Natural killer cell (primary cell): ENCODE measurements around the gene HEATR9. TPM values are rescaled to one million over a fixed set of nuclear protein-coding genes. Genes with fewer than 3 reads are reported as not detected.

ENCODE experiments used
- ATAC-seq, 3 donors: fragments of 150-1000 bp in 2 of 3; fragments of 200-7000 bp in 1 of 3; cut with Tn5 transposase; 1 replicate in 1 of 3; 2 replicates in 2 of 3; pipeline ENCODE4 v1.10.0; 2021; ENCODE audit warnings: mild to moderate bottlenecking in 2 of 3, moderate library complexity in 2 of 3
- DNase-seq, 2 donors: peaks; one replicate each; pipeline versions ENCODE4 v3.0.0 to v3.0.0-alpha.2; 2013 to 2021; ENCODE audit warnings: mixed read lengths in 1 of 2
- H3K27ac ChIP-seq: one replicate; pipeline ENCODE4 v1.5.1; 2013; ENCODE audit warnings: mild to moderate bottlenecking, low read length
- H3K27me3 ChIP-seq: one replicate; pipeline ENCODE4 v1.6.1; 2013; ENCODE audit warnings: low read length; ENCODE audit not compliant: control insufficient read depth, insufficient read depth
- H3K36me3 ChIP-seq: one replicate; pipeline ENCODE4 v1.6.1; 2013; ENCODE audit warnings: low read length; ENCODE audit not compliant: control insufficient read depth, insufficient read depth
- H3K4me1 ChIP-seq: one replicate; pipeline ENCODE4 v1.6.1; 2013; ENCODE audit warnings: low read length; ENCODE audit not compliant: control insufficient read depth, insufficient read depth
- H3K4me3 ChIP-seq: one replicate; pipeline ENCODE4 v1.5.1; 2013; ENCODE audit warnings: low read length
- H3K9me3 ChIP-seq: one replicate; pipeline ENCODE4 v1.6.1; 2013; ENCODE audit warnings: low read length; ENCODE audit not compliant: control insufficient read depth, insufficient read depth
- H3K27ac Mint-ChIP-seq, 2 donors: one replicate each; pipeline ENCODE4 v1.8.0; 2022; ENCODE audit warnings: mild to moderate bottlenecking in 2 of 2, mixed read lengths in 2 of 2, moderate library complexity in 1 of 2
- H3K27me3 Mint-ChIP-seq, 2 donors: one replicate each; pipeline ENCODE4 v1.8.0; 2022; ENCODE audit warnings: low read depth in 2 of 2, mixed read lengths in 2 of 2
- H3K36me3 Mint-ChIP-seq: one replicate; pipeline ENCODE4 v1.8.0; 2022; ENCODE audit warnings: mixed read lengths
- H3K4me1 Mint-ChIP-seq, 2 donors: one replicate each; pipeline ENCODE4 v1.8.0; 2022; ENCODE audit warnings: mixed read lengths in 2 of 2
- H3K4me3 Mint-ChIP-seq: one replicate; pipeline ENCODE4 v1.8.0; 2022; ENCODE audit warnings: mild to moderate bottlenecking, moderate library complexity, mixed read lengths
- H3K9me3 Mint-ChIP-seq, 2 donors: one replicate each; pipeline ENCODE4 v1.8.0; 2022; ENCODE audit warnings: mixed read lengths in 2 of 2
- WGBS: methylation state at CpG from one replicate; pipeline ENCODE4 v1.1.7; 2013; ENCODE audit warnings: missing lambda C conversion rate; ENCODE audit not compliant: insufficient coverage; 5-methylcytosine and 5-hydroxymethylcytosine counted together
- intact Hi-C: fragments of 100-400 bp; cut with micrococcal nuclease; formaldehyde crosslinking; loops from one replicate; pipeline ENCODE4 v1.14.2; 2022
- total RNA-seq, 4 donors: library from RNA; stranded (reverse); fragments of 120-200 nt in 1 of 4; gene quantifications; one replicate each; pipeline versions ENCODE4 v1.2.3 to v1.2.4, GENCODE V29; 2013 to 2022
- TF ChIP-seq, protein P1 (sequence below): fragments of 200-600 bp; IDR thresholded peaks from one replicate; pipeline ENCODE4 v1.8.0; 2022; ENCODE audit warnings: antibody characterized with exemption

HEATR9 gene
- total RNA-seq, 3 donors from 2014 or later (not counting 1 experiment from before 2014, with no cell fraction given), result 10.0 to 24.1 (median 15.1) TPM

DNA sequence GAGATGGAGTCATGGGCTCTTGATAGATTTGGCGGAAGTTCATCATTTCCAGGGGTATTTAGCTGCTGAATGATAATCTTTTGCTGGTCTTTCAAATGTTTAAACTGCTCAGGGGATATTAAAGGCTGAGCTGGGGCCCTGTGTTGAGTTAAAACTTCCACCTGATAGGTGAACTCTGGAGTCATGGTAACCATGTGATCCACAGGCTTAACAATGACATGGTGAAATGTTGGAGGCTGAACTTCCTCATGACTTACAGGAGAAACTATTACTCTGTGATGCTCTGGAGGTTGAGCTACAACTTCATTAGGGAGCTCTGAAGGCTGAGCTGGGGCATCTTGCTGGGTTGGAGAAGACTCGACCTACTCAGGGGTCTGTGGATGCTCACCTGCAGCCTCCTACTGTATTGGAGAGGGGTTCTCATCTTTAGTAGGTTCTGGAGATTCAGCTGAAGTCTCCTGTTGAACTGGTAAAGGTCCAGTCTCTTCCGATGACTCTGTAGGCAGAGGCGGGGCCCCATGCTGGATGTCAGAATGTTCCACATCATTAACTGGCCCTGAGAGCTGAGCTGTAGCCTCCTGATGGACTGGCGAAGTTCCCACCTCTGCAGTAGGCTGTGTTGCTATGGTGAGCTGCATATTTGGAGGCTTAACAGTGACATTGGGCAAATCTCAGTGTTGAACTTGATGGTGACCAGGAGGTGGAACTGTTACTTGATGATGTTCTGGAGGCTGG is 37.7 kb upstream of the HEATR9 start:
- H3K9me3 Mint-ChIP-seq, result no peaks in the 10 kb centered on the region
- TF ChIP-seq, protein P1, sequence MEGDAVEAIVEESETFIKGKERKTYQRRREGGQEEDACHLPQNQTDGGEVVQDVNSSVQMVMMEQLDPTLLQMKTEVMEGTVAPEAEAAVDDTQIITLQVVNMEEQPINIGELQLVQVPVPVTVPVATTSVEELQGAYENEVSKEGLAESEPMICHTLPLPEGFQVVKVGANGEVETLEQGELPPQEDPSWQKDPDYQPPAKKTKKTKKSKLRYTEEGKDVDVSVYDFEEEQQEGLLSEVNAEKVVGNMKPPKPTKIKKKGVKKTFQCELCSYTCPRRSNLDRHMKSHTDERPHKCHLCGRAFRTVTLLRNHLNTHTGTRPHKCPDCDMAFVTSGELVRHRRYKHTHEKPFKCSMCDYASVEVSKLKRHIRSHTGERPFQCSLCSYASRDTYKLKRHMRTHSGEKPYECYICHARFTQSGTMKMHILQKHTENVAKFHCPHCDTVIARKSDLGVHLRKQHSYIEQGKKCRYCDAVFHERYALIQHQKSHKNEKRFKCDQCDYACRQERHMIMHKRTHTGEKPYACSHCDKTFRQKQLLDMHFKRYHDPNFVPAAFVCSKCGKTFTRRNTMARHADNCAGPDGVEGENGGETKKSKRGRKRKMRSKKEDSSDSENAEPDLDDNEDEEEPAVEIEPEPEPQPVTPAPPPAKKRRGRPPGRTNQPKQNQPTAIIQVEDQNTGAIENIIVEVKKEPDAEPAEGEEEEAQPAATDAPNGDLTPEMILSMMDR, result no peak
- no peaks in the 10 kb centered on the region for H3K36me3 Mint-ChIP-seq
- no peaks in the 10 kb centered on the region for H3K27me3 ChIP-seq
- H3K36me3 ChIP-seq, result no peaks in the 10 kb centered on the region
- ATAC-seq (no peak), DNase-seq (no peak)
- H3K9me3 ChIP-seq, result no peaks in the 10 kb centered on the region
- H3K27ac ChIP-seq, result no peak overlapping the region
- no peaks in the 10 kb centered on the region for H3K27me3 Mint-ChIP-seq
- H3K4me3 ChIP-seq, result no peak overlapping the region
- H3K4me3 Mint-ChIP-seq, result no peak overlapping the region
- H3K4me1 Mint-ChIP-seq, result peaks cover 78 to 83% of the 10 kb centered on the region in 2 donors
- peaks cover 45% of the 10 kb centered on the region for H3K4me1 ChIP-seq
- H3K27ac Mint-ChIP-seq, result no peak overlapping the region
- WGBS, result 99% methylated on average over 5 of the region's 5 CpGs
- intact Hi-C loops, result no loop called here

DNA sequence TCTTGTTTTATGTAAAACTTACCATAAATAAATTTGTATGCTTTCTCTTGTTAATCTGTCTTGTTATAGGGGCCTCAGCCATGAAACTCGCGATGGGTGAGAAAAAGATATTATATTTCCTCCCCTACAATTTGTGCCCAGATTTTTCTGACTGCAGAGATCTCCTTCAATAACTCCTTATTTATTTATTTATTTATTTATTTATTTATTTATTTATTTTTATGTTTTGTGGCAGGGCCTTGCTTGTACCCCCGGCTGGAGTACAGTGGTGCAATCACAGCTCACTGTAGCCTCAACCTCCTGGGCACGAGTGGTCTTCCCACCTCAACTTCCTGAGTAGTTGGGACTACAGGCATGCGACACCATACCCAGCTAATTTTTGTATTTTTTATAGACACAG is 34.8 kb upstream of the HEATR9 start:
- DNase-seq (no peak), ATAC-seq (no peak)
- intact Hi-C loops, result no loop called here
- Histone ChIP-seq H3K27me3 (no peaks in the 10 kb centered on the region), H3K4me3 (no peak overlapping the region), H3K4me1 (peaks cover 66% of the 10 kb centered on the region), H3K27ac (no peak overlapping the region), H3K36me3 (no peaks in the 10 kb centered on the region), H3K9me3 (no peaks in the 10 kb centered on the region)
- no peaks in the 10 kb centered on the region for H3K36me3 Mint-ChIP-seq
- no peaks in the 10 kb centered on the region for H3K27me3 Mint-ChIP-seq
- H3K27ac Mint-ChIP-seq, result peak overlapping the region; percentile 96 to 97
- WGBS, result 53% methylated on average over 3 of the region's 5 CpGs
- TF ChIP-seq, protein P1, result no peak
- H3K4me3 Mint-ChIP-seq, result peak overlapping the region; percentile 74
- no peaks in the 10 kb centered on the region for H3K9me3 Mint-ChIP-seq
- peaks cover 78 to 87% of the 10 kb centered on the region in 2 donors for H3K4me1 Mint-ChIP-seq

DNA sequence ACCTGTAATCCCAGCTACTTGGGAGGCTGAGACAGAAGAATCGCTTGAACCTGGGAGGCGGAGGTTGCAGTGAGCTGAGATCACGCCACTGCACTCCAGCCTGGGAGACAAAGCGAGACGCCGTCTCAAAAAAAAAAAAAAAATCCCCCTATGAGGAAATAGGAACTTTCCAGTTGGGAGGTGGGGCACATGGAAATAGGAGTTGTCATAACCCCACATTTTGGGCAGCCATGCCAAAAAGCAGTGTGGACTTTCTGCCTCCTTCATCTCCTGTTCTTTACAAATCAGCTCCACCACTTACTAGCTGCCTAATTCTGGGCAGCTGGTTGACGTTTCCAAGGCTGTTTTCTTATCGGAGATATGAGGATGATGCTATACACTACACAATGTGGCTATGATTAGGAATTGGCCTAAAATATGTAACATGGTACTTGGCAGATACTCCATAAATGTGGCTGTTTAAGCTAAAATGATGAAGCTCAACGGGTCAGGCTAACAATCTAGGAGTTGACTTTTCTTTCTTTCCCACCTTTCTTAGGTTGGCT is 33.0 kb upstream of the HEATR9 start:
- H3K4me1 Mint-ChIP-seq, result peaks cover 68 to 80% of the 10 kb centered on the region in 2 donors
- intact Hi-C loops, result no loop called here
- H3K27ac Mint-ChIP-seq, result peak overlapping the region; percentile 96 to 97
- TF ChIP-seq, protein P1, result no peak
- DNase-seq, result no peak
- H3K9me3 ChIP-seq, result no peaks in the 10 kb centered on the region
- H3K27ac ChIP-seq, result peak overlapping the region; percentile 76
- no peaks in the 10 kb centered on the region for H3K27me3 ChIP-seq
- WGBS, result 93% methylated on average over 4 of the region's 9 CpGs
- no peaks in the 10 kb centered on the region for H3K27me3 Mint-ChIP-seq
- H3K9me3 Mint-ChIP-seq, result no peaks in the 10 kb centered on the region
- no peak overlapping the region for H3K4me3 ChIP-seq
- ATAC-seq, result no peak
- H3K4me3 Mint-ChIP-seq, result peak overlapping the region; percentile 82
- H3K36me3 Mint-ChIP-seq, result no peaks in the 10 kb centered on the region
- H3K4me1 ChIP-seq, result peaks cover 76% of the 10 kb centered on the region
- no peaks in the 10 kb centered on the region for H3K36me3 ChIP-seq
